GM12864 (cell line): ENCODE data around the gene EXOC3.

Source experiments
- DNase-seq: peaks from one replicate; pipeline ENCODE4 v3.0.0-alpha.2; 2011; ENCODE audit warnings: low read depth
- H3K4me3 ChIP-seq: 2 replicates; pipeline ENCODE4 v1.5.1; 2011; ENCODE audit warnings: mild to moderate bottlenecking, low read depth, low read length, control low read depth
- TF ChIP-seq, protein P1 (sequence below): IDR thresholded peaks from 2 replicates; pipeline ENCODE4 v1.5.1; 2011; ENCODE audit warnings: low read depth, mild to moderate bottlenecking, moderate library complexity, low read length, control low read depth, inconsistent platforms; ENCODE audit errors: missing control alignments

EXOC3 gene

DNA sequence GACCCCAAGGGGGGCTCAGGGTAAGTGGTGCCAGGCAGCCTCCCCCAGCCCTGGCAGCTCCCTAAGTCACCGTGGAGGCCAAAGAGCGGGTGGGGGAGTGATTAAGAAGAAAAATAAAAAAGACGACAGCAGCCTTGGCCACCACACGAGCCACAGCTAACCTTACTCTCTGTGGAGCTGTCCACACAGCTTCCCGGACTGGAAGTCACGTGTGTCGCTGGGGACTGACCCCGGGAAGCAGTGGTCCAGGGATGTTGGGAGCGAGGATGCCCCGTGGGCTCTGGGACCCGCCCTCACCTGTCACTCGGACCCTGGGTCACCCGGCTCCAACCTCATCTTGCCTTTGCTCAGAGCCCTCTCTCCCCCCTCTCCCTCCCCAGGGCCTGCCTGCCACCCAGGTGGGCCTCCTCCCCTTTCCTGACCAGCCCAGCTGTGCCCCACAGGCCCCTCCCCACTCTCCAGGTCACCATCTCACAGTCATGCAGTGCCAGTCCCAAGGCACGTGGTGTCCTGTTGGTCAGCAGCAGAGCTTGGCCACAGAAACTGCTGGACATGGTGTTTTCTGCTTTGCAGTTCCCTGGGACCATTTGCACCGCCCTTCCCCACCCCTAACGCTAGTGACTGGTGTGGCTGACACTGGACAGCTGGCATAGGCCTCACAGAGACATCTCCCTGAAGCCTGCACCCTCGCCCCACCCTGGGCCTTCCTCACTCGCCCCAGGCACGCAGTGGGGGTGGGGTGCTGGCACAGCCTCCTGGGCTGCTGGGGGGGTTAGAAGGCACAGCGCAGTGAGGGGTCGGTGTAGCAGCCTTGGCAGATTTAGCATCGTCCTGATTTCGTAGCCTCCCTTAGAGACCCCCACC lies 9.8 kb upstream of the EXOC3 start:
- DNase-seq: no peak
- no peak overlapping the region for H3K4me3 ChIP-seq
- TF ChIP-seq, protein P1, sequence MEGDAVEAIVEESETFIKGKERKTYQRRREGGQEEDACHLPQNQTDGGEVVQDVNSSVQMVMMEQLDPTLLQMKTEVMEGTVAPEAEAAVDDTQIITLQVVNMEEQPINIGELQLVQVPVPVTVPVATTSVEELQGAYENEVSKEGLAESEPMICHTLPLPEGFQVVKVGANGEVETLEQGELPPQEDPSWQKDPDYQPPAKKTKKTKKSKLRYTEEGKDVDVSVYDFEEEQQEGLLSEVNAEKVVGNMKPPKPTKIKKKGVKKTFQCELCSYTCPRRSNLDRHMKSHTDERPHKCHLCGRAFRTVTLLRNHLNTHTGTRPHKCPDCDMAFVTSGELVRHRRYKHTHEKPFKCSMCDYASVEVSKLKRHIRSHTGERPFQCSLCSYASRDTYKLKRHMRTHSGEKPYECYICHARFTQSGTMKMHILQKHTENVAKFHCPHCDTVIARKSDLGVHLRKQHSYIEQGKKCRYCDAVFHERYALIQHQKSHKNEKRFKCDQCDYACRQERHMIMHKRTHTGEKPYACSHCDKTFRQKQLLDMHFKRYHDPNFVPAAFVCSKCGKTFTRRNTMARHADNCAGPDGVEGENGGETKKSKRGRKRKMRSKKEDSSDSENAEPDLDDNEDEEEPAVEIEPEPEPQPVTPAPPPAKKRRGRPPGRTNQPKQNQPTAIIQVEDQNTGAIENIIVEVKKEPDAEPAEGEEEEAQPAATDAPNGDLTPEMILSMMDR: no peak

DNA sequence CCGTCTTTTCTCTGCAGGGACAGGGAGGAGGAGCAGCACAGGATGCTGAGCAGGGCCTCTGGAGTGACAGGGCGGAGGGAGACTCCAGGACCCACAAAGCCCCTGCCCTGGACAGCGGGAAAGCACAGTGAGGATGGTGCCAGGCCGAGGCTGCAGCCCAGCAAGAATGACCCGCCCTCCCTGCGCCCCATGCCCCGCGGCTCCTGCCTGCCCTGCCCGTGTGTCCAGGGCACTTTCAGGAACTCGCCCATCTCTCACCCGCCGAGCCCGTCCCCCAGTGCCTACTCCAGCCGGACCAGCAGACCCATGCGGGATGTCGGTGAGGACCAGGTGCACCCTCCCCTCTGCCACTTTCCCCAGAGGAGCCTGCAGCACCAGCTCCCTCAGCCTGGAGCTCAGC lies 9.1 kb upstream of the EXOC3 start:
- H3K4me3 ChIP-seq: no peak overlapping the region
- no peak for DNase-seq
- TF ChIP-seq, protein P1: no peak

DNA sequence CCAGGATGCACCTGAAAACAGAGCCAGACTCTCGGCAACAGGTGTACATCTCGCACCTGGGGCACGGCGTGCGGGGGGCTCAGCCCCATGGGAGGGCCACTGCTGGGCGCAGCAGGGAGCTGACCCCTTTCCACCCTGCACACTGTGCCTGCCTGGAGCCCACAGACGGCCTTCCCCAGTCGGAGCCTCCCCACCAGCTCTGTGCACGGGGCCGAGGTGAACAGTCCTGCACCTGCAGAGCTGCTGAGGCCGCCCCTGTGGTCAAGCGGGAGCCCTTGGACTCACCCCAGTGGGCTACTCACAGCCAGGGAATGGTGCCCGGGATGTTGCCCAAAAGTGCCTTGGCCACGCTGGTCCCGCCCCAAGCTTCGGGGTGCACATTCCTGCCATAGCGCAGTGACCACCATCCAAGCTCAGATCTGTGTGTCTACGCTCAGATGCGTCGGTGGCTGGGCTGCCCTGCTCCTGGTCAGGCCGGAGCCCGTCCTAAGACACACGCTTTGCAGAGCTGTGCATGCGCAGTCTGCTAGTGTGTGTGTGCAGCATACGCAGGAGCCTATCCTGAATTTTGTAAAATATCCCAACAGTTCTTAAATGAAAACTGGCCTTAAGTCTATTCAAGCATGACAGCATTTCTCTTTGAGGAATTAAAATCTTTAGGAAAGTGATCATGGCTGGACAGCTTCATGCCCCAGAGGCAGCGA lies 8.4 kb upstream of the EXOC3 start:
- TF ChIP-seq, protein P1: no peak
- no peak overlapping the region for H3K4me3 ChIP-seq
- DNase-seq: no peak

DNA sequence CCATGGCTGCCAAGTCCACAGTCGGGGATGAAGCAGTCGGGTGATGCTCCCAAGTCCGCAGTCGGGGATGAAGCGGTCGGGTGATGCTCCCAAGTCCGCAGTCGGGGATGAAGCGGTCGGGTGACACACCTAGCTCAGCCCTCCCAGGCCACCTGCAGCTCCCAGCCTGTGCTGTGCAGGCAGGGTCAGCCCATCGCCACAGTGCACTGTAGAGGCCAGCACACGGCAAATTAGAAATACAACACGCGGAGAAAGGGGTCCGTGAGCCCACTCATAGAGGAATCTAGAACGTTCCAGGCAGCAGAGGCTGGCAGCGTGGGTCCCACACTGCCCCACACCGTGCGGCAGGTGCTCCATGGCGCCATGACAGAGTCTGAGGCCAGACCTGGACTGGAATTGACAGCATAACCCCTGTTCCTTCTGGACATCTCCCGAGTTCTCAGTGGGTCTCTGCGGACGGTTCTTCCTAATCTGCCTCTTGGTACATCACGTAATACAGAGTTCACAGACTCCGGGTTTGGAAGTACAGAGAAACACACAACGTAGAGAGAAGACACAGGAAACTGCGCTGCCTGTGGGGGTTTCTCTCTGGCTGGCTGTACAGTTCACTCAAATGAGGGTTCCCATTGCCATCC lies 7.7 kb upstream of the EXOC3 start:
- no peak for DNase-seq
- TF ChIP-seq, protein P1: no peak

DNA sequence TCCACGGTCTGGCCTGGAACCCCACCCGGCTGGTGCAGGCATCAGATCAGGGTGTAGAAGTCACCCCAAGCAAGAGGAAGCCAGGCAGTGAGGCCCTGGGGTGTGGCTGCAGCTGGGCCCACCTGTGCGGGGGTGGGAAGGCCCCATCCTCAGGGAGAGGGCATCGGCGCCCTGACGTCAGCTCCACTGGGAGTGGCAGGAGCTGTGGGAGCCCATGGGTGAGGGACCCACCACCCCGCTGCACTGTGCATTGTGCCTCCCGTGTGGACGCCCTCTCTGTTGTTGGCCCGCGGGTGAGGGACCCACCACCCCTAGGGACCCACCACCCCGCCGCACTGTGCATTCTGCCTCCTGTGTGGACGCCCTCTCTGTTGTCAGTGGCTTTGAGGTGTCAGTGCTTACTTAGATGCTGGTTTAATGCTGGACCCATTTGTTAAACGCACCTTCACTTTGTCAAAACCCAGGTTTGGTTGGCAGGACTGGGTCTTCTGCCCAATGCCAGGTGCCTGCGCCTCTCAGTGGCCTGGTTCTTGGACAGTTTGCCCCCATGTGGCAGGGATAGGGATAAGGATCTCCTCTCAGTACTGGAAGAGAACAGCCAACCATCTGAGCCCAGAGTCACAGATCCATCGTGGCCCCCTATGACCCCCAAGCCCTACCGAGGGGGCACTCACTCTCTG lies 6.9 kb upstream of the EXOC3 start:
- DNase-seq: no peak
- TF ChIP-seq, protein P1: peak; percentile 27
- no peak overlapping the region for H3K4me3 ChIP-seq

More for the DNA sequence above, 7.7 kb upstream of the EXOC3 start:
- H3K4me3 ChIP-seq: no peak overlapping the region

DNA sequence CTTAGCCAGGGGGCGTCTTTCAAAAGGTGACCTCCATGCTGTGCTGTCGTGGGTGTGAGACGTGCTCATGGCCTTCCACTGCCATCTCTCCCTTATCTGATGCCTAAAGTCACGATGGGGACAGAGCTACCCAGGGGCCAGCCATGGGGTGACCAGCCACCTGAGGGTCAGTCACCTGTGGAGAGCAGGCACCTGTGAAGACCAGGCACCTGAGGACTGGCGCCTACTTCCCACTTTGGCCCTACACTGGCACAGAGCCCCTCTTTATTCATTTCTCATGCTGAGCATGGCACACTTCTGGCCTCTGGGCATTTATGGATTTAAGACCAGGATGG lies 6.4 kb upstream of the EXOC3 start:
- no peak for DNase-seq
- TF ChIP-seq, protein P1: no peak

More for the DNA sequence above, 6.4 kb upstream of the EXOC3 start:
- H3K4me3 ChIP-seq: no peak overlapping the region
